Loucy (cell line): ENCODE measurements around the gene DIPK1A.

Experiments
- EZH2phosphoT487 ChIP-seq: fragments of 200-600 bp; IDR thresholded peaks from 2 replicates; pipeline ENCODE4 v1.6.1; 2018; ENCODE audit warnings: antibody characterized with exemption, mild to moderate bottlenecking, moderate library complexity, borderline replicate concordance
- TF ChIP-seq, protein P1 (sequence below): fragments of 200-600 bp; sonication (generic); conservative IDR thresholded peaks from 2 replicates; pipeline ENCODE4 v1.5.1; 2014; ENCODE audit warnings: mild to moderate bottlenecking, antibody characterized with exemption, low read length

GRCh38 chr1:92874987-92875386 is 86.3 kb downstream of the DIPK1A start:
- TF ChIP-seq, protein P1, sequence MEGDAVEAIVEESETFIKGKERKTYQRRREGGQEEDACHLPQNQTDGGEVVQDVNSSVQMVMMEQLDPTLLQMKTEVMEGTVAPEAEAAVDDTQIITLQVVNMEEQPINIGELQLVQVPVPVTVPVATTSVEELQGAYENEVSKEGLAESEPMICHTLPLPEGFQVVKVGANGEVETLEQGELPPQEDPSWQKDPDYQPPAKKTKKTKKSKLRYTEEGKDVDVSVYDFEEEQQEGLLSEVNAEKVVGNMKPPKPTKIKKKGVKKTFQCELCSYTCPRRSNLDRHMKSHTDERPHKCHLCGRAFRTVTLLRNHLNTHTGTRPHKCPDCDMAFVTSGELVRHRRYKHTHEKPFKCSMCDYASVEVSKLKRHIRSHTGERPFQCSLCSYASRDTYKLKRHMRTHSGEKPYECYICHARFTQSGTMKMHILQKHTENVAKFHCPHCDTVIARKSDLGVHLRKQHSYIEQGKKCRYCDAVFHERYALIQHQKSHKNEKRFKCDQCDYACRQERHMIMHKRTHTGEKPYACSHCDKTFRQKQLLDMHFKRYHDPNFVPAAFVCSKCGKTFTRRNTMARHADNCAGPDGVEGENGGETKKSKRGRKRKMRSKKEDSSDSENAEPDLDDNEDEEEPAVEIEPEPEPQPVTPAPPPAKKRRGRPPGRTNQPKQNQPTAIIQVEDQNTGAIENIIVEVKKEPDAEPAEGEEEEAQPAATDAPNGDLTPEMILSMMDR = no peak
- TF ChIP-seq EZH2phosphoT487 = no peak
